ENCODE data around the gene ADARB2. TPM values are rescaled to one million over a fixed set of nuclear protein-coding genes. Genes with fewer than 3 reads are reported as not detected.

ADARB2 gene
- total and polyA plus RNA-seq, 11 donors, result 0.07 to 1.2 (median 0.28) TPM; not detected in 4

GRCh38 chr10:1217661-1218060, 519.7 kb downstream of the ADARB2 start:
- DNase-seq (no peak), ATAC-seq (no peak)
- no peaks in the 10 kb centered on the region for H3K36me3 ChIP-seq
- intact Hi-C loops (cut with DNase I), result no loop called here
- WGBS, 4 donors, result 86 to 90% (median 87%) methylated on average over 9 of the region's 9 CpGs
- H3K27ac ChIP-seq, result no peak overlapping the region
- no peaks in the 10 kb centered on the region for H3K4me1 ChIP-seq
- TF ChIP-seq POLR2A (IDR thresholded peaks at IDR 0.05) (no peak), CTCF (IDR thresholded peaks at IDR 0.05) (no peak)
- peaks cover 0 to 9% (median 0%) of the 10 kb centered on the region in 12 donors for H3K9me3 ChIP-seq
- H3K27me3 ChIP-seq, result no peaks in the 10 kb centered on the region
- H3K4me3 ChIP-seq, result no peak overlapping the region

GRCh38 chr10:1217237-1217587, 520.1 kb downstream of the ADARB2 start:
- intact Hi-C loops (cut with DNase I), result no loop called here
- no peak overlapping the region for H3K27ac ChIP-seq
- no peak for TF ChIP-seq POLR2A (IDR thresholded peaks at IDR 0.05)
- TF ChIP-seq CTCF (IDR thresholded peaks at IDR 0.05), result no peak
- peaks cover 0 to 9% (median 0%) of the 10 kb centered on the region in 12 donors for H3K9me3 ChIP-seq
- 90 to 94% (median 91%) methylated on average over 13 to 14 of the region's 14 CpGs for WGBS, 4 donors
- DNase-seq (no peak), ATAC-seq (no peak)
- H3K4me1 ChIP-seq, result no peaks in the 10 kb centered on the region
- H3K36me3 ChIP-seq, result no peaks in the 10 kb centered on the region
- H3K27me3 ChIP-seq, result no peaks in the 10 kb centered on the region
- H3K4me3 ChIP-seq, result no peak overlapping the region

- DNase-seq (no peak), ATAC-seq (no peak)
- no peak overlapping the region for H3K27ac ChIP-seq
- no peak overlapping the region for H3K4me3 ChIP-seq
- WGBS, 4 donors, result 84 to 92% (median 89%) methylated on average over 21 to 31 of the region's 31 CpGs
- no peak for TF ChIP-seq CTCF (IDR thresholded peaks at IDR 0.05)
- TF ChIP-seq POLR2A (IDR thresholded peaks at IDR 0.05), result no peak
- H3K9me3 ChIP-seq, result peaks cover 0 to 9% (median 0%) of the 10 kb centered on the region in 12 donors
- intact Hi-C loops (cut with DNase I), result no loop called here
- no peaks in the 10 kb centered on the region for H3K36me3 ChIP-seq
- H3K27me3 ChIP-seq, result no peaks in the 10 kb centered on the region
- H3K4me1 ChIP-seq, result no peaks in the 10 kb centered on the region
Measured at GRCh38 chr10:1216574-1217236, 520.6 kb downstream of the ADARB2 start.

GRCh38 chr10:1215862-1216573, 521.3 kb downstream of the ADARB2 start:
- Histone ChIP-seq H3K27ac (no peak overlapping the region), H3K27me3 (no peaks in the 10 kb centered on the region), H3K4me3 (no peak overlapping the region), H3K36me3 (no peaks in the 10 kb centered on the region), H3K4me1 (no peaks in the 10 kb centered on the region), H3K9me3 (peaks cover 0 to 9% (median 0%) of the 10 kb centered on the region in 12 donors)
- WGBS, 4 donors, result 75 to 84% (median 82%) methylated on average over 20 to 22 of the region's 22 CpGs
- intact Hi-C loops (cut with DNase I), result no loop called here
- ATAC-seq, result no peak
- TF ChIP-seq POLR2A (IDR thresholded peaks at IDR 0.05) (no peak), CTCF (IDR thresholded peaks at IDR 0.05) (no peak)
- no peak for DNase-seq
